Measurements from ENCODE around the gene CTNNBIP1. TPM values are rescaled to one million over a fixed set of nuclear protein-coding genes. Genes with fewer than 3 reads are reported as not detected.
A peak's percentile ranks its signal among the peaks of the same experiment; 100 is the strongest.

Gene CTNNBIP1
- total and polyA plus RNA-seq, 2 donors from 2014 or later = 21.9 to 26.4 TPM

DNA sequence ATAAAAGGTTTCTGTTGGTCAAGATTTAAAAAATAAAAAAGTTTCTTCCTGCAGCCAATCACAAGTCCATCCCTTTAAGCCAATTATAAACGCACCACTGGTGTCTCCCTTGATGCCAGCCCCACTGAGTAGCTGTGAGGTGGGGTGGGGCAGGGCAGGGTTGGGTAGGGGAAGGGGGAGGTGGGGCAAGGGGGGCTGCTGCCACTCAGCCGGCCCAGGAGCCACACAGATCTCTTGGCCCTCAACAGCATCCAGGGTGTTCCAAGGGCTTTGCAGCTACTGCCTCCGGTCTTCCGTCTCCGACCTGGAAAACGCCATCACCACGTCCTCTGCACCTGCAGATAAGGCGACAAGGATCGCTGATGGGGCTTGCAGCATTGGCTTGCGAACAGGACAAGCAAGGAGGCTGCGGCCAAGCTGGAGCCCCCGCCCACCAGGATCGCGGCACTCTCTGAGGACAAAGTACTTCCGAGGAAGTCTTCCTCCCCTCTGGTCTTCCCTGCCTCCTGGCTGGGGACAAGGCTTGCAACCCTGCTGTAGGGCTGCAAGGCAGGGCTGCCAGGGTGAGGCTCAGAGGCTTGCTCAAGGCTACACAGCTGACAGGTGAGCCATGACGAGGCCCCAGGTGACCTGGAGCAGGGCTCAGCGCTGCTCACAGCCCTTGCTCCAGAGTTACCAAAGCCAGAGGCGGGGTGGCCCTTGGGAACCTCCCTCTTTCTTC lies 59.5 kb downstream of the CTNNBIP1 start:
- DNase-seq = peak in 1 of 5 donors; percentile 43
- no peaks in the 10 kb centered on the region for H3K4me1 ChIP-seq (ENCODE audit: control insufficient read depth in 2 of 3, insufficient read depth in 2 of 3, low read depth in 1 of 3, low read length in 3 of 3)
- FAIRE-seq = no peak
- intact Hi-C loops (cut with DNase I) = no loop called here
- TF ChIP-seq, protein P1, sequence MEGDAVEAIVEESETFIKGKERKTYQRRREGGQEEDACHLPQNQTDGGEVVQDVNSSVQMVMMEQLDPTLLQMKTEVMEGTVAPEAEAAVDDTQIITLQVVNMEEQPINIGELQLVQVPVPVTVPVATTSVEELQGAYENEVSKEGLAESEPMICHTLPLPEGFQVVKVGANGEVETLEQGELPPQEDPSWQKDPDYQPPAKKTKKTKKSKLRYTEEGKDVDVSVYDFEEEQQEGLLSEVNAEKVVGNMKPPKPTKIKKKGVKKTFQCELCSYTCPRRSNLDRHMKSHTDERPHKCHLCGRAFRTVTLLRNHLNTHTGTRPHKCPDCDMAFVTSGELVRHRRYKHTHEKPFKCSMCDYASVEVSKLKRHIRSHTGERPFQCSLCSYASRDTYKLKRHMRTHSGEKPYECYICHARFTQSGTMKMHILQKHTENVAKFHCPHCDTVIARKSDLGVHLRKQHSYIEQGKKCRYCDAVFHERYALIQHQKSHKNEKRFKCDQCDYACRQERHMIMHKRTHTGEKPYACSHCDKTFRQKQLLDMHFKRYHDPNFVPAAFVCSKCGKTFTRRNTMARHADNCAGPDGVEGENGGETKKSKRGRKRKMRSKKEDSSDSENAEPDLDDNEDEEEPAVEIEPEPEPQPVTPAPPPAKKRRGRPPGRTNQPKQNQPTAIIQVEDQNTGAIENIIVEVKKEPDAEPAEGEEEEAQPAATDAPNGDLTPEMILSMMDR (IDR thresholded peaks at IDR 0.05; ENCODE audit: borderline replicate concordance, extremely low read depth, insufficient read depth) = no peak
- no peak overlapping the region for H3K4me3 ChIP-seq (ENCODE audit: low read length in 3 of 3)
- no peak overlapping the region for H3K9ac ChIP-seq (ENCODE audit: low read length in 3 of 3)
- H3K9me3 ChIP-seq (ENCODE audit: control insufficient read depth in 2 of 3, insufficient read depth in 1 of 3, low read length in 3 of 3) = no peaks in the 10 kb centered on the region
- no peaks in the 10 kb centered on the region for H3K27me3 ChIP-seq (ENCODE audit: control insufficient read depth, insufficient read depth, low read length)
- H3K36me3 ChIP-seq (ENCODE audit: control insufficient read depth in 2 of 3, insufficient read depth in 3 of 3, low read length in 3 of 3) = no peaks in the 10 kb centered on the region
- no peak overlapping the region for H3K27ac ChIP-seq (ENCODE audit: low read depth in 2 of 2, low read length in 2 of 2)

DNA sequence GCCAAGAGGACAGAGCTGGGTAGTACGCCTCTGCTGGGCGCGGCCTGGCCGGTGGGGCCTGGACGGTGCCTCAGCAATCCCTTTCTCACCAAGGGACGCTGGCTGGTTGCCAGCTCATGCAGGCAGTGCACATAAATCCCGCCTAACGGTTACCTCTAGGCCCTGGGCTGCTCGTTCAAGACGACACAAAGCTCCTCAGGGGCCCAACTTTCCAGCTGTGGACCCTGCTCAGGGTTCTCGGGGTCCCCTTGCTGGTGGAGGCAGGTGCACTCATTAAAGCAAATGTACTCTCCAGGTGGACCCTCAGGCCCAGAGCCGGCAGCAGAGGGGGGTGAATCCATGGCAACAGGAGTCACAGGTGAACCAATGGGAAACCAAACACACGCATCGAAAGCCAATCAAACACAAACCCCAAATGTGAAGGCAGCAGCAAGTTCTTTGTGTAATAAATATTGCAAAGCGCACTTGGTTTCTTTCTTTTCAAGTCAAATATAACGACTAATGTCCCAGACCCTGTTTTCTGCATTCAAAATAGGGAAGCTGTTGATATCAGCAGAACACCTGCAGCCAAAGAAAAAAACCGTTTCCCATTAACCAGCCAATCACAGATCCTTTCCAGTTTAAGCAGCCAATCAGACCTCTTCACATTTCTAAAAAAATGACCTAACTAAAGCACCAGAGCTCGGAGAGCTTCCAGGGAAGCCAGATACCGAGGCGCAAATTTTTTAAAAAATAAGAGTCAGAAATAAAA lies 60.2 kb downstream of the CTNNBIP1 start:
- H3K27ac ChIP-seq (ENCODE audit: low read depth in 2 of 2, low read length in 2 of 2) = no peak overlapping the region
- no peaks in the 10 kb centered on the region for H3K4me1 ChIP-seq (ENCODE audit: control insufficient read depth in 2 of 3, insufficient read depth in 2 of 3, low read depth in 1 of 3, low read length in 3 of 3)
- no peak overlapping the region for H3K4me3 ChIP-seq (ENCODE audit: low read length in 3 of 3)
- H3K27me3 ChIP-seq (ENCODE audit: control insufficient read depth, insufficient read depth, low read length) = no peaks in the 10 kb centered on the region
- no peak overlapping the region for H3K9ac ChIP-seq (ENCODE audit: low read length in 3 of 3)
- H3K36me3 ChIP-seq (ENCODE audit: control insufficient read depth in 2 of 3, insufficient read depth in 3 of 3, low read length in 3 of 3) = no peaks in the 10 kb centered on the region
- TF ChIP-seq, protein P1 (IDR thresholded peaks at IDR 0.05; ENCODE audit: borderline replicate concordance, extremely low read depth, insufficient read depth) = no peak
- peak in 1 of 5 donors; percentile 46 for DNase-seq
- intact Hi-C loops (cut with DNase I) = no loop called here
- H3K9me3 ChIP-seq (ENCODE audit: control insufficient read depth in 2 of 3, insufficient read depth in 1 of 3, low read length in 3 of 3) = no peaks in the 10 kb centered on the region
- FAIRE-seq = no peak

DNA sequence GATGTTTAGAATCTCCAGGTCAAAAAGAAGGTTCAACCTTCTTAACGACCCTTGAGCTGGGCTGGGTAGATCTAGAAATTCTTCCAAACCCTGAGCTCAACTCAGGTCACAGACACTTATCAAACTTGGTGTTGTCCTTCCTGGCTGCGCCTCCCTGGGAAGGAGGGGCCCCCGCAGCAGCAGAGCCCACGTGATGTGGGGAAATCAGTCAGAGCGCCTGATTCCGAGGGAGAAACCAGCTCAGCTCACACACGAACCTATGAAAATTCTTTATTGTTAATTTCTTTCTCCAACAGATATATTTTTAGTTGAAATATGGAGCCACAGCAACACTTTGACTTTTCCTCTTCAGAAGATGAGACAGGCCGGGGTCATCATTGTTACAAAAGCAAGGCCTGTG lies 62.0 kb downstream of the CTNNBIP1 start:
- TF ChIP-seq, protein P1 (IDR thresholded peaks at IDR 0.05; ENCODE audit: borderline replicate concordance, extremely low read depth, insufficient read depth) = no peak
- no peak for DNase-seq
- Histone ChIP-seq H3K27me3 (ENCODE audit: control insufficient read depth, insufficient read depth, low read length) (no peaks in the 10 kb centered on the region), H3K9me3 (ENCODE audit: control insufficient read depth in 2 of 3, insufficient read depth in 1 of 3, low read length in 3 of 3) (no peaks in the 10 kb centered on the region), H3K4me1 (ENCODE audit: control insufficient read depth in 2 of 3, insufficient read depth in 2 of 3, low read depth in 1 of 3, low read length in 3 of 3) (peaks cover 0 to 3% (median 0%) of the 10 kb centered on the region in 3 donors), H3K4me3 (ENCODE audit: low read length in 3 of 3) (no peak overlapping the region), H3K36me3 (ENCODE audit: control insufficient read depth in 2 of 3, insufficient read depth in 3 of 3, low read length in 3 of 3) (no peaks in the 10 kb centered on the region), H3K27ac (ENCODE audit: low read depth in 2 of 2, low read length in 2 of 2) (no peak overlapping the region), H3K9ac (ENCODE audit: low read length in 3 of 3) (no peak overlapping the region)
- FAIRE-seq = no peak
- intact Hi-C loops (cut with DNase I) = no loop called here
